ENCODE data around the gene RUFY3. TPM values are rescaled to one million over a fixed set of nuclear protein-coding genes. Genes with fewer than 3 reads are reported as not detected.

Gene RUFY3
- total RNA-seq, 1 donor from 2014 or later, result 43.2 TPM

DNA sequence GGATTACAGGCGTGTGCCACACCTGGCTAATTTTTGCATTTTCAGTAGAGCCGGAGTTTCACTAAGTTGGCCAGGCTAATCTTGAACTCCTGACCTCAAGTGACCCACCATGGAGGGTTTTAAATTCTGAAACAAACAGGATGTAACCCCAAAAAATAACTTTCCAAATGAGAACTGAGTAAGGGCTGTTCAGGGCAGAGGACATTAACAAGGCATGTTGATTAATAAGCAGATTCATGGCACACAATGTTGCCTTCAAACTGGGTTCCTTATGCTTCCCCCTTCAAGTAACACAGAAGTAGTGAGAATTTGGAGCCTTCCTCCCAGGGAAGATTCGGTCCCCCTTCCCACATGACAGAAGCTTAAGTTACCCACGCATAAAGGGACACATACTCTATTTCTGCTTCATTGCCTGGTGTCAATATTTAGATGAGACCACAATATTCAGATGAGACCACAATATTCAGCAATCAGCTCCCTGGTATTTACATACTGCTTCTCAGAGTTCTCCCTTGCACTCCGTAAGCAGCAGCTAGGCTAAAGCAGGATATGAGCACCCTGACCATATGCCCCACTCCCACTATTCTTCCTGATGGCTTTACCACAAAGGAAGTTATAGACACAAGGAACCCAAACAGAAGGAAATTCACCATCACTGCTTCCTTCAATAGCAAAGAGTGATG lies 96.5 kb downstream of the RUFY3 start:
- FAIRE-seq (no peak), DNase-seq (ENCODE audit: low read depth) (no peak)
- peaks cover 2% of the 10 kb centered on the region for H3K36me3 ChIP-seq (ENCODE audit: control insufficient read depth, insufficient read depth, low read length)
- H3K4me3 ChIP-seq (ENCODE audit: low read depth, low read length), result no peak overlapping the region
- TF ChIP-seq, protein P1, sequence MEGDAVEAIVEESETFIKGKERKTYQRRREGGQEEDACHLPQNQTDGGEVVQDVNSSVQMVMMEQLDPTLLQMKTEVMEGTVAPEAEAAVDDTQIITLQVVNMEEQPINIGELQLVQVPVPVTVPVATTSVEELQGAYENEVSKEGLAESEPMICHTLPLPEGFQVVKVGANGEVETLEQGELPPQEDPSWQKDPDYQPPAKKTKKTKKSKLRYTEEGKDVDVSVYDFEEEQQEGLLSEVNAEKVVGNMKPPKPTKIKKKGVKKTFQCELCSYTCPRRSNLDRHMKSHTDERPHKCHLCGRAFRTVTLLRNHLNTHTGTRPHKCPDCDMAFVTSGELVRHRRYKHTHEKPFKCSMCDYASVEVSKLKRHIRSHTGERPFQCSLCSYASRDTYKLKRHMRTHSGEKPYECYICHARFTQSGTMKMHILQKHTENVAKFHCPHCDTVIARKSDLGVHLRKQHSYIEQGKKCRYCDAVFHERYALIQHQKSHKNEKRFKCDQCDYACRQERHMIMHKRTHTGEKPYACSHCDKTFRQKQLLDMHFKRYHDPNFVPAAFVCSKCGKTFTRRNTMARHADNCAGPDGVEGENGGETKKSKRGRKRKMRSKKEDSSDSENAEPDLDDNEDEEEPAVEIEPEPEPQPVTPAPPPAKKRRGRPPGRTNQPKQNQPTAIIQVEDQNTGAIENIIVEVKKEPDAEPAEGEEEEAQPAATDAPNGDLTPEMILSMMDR (IDR thresholded peaks at IDR 0.05; ENCODE audit: insufficient read depth, low read length, severe bottlenecking), result no peak
- no peaks in the 10 kb centered on the region for H3K27me3 ChIP-seq (ENCODE audit: control insufficient read depth, insufficient read depth, low read length)

DNA sequence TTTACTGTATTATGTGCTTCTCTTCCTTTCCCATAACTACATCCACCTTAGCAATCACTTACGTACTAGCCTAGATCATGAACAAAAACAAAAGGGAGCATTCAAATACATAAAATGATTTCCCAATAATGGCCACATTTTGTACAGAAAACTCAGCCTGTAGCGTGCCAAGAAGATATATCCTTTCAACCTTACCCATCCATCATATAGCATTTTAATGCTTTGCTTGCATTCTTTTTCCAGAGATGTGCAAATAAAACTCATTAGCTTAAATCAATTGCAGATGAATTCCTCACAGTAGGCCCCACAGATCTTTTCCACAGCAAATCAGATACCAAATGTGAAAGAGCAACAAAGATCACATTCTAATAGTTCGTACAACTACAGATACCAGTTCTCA lies 97.2 kb downstream of the RUFY3 start:
- DNase-seq (ENCODE audit: low read depth) (no peak), FAIRE-seq (no peak)
- TF ChIP-seq, protein P1 (IDR thresholded peaks at IDR 0.05; ENCODE audit: insufficient read depth, low read length, severe bottlenecking), result no peak
- peaks cover 3% of the 10 kb centered on the region for H3K36me3 ChIP-seq (ENCODE audit: control insufficient read depth, insufficient read depth, low read length)
- no peaks in the 10 kb centered on the region for H3K27me3 ChIP-seq (ENCODE audit: control insufficient read depth, insufficient read depth, low read length)
- H3K4me3 ChIP-seq (ENCODE audit: low read depth, low read length), result no peak overlapping the region

DNA sequence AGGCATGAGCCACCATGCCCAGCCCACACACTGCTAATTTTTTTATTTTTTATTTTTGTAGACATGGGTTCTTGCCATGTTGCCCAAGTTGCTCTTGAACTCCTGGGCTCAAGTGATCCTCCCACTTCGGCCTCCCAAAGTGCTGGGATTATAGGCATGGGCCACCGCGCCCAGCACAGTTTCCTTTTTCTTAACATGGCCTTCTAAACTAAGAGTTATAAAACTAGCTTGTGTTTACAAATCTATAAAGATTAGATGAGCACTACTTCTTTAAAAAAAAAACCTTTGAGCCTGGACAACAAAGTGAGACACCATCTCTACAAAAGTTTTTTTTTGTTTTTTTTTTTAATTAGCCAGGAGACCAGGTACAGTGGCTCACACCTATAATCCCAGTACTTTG lies 107.3 kb downstream of the RUFY3 start:
- FAIRE-seq, result no peak
- Histone ChIP-seq H3K27me3 (ENCODE audit: control insufficient read depth, insufficient read depth, low read length) (no peaks in the 10 kb centered on the region), H3K4me3 (ENCODE audit: low read depth, low read length) (no peak overlapping the region), H3K36me3 (ENCODE audit: control insufficient read depth, insufficient read depth, low read length) (peaks cover 15% of the 10 kb centered on the region)
- TF ChIP-seq, protein P1 (IDR thresholded peaks at IDR 0.05; ENCODE audit: insufficient read depth, low read length, severe bottlenecking), result no peak
- DNase-seq (ENCODE audit: low read depth), result no peak

DNA sequence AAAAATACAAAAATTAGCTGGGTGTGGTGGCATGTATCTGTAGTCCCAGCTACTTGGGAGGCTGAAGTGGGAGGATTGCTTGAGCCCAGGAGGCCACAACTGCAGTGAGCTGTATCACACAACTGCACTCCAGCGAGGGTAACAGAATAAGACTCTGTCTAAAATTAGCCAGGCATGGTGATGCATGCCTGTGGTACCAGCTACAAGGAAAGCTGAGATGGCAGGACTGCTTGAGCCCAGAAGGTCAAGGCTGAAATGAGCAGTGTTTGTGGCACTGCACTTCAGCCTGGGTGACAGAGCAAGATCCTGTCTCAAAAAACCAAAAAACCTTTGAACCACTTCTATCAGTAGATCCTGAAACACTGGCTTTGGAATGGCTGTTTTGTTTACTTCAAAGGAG lies 107.7 kb downstream of the RUFY3 start:
- H3K27me3 ChIP-seq (ENCODE audit: control insufficient read depth, insufficient read depth, low read length), result no peaks in the 10 kb centered on the region
- peaks cover 15% of the 10 kb centered on the region for H3K36me3 ChIP-seq (ENCODE audit: control insufficient read depth, insufficient read depth, low read length)
- FAIRE-seq (no peak), DNase-seq (ENCODE audit: low read depth) (no peak)
- no peak overlapping the region for H3K4me3 ChIP-seq (ENCODE audit: low read depth, low read length)
- TF ChIP-seq, protein P1 (IDR thresholded peaks at IDR 0.05; ENCODE audit: insufficient read depth, low read length, severe bottlenecking), result no peak

DNA sequence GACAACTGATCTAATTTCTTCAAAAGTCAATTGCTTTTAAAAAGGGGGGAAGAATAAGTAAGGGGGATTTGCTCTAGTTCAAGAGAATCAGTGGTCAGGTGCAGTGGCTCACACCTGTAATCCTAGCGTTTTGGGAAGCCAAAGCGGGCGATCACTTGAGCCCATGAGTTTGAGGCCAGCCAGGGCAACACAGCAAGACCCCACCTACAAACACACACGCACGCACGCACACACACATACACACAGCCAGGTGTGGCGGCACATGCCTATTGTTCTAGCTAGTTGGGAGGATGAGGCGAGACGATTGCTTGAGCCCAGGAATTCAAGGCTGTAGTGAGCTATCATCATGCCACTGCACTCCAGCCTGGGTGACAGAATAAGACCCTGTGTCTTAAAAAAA lies 108.3 kb downstream of the RUFY3 start:
- Histone ChIP-seq H3K4me3 (ENCODE audit: low read depth, low read length) (no peak overlapping the region), H3K27me3 (ENCODE audit: control insufficient read depth, insufficient read depth, low read length) (no peaks in the 10 kb centered on the region), H3K36me3 (ENCODE audit: control insufficient read depth, insufficient read depth, low read length) (peaks cover 15% of the 10 kb centered on the region)
- FAIRE-seq (no peak), DNase-seq (ENCODE audit: low read depth) (no peak)
- TF ChIP-seq, protein P1 (IDR thresholded peaks at IDR 0.05; ENCODE audit: insufficient read depth, low read length, severe bottlenecking), result no peak

DNA sequence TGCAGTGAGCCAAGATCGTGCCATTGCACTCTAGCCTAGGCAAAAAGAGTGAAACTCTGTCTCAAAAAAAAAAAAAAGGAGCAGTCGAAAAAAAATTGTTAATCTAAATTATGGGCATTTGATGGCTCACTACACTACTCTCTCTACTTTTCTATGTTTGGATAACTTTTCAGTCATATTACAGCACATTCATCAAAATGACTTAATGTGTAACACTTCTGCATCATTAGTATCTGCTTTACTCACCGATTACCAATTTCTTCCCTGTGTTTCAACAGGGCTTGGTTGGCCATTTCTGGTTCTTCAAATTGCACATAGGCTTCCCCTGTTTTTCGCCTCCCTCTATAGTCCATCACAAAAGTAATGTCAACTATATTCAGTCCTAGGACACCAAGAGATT lies 109.5 kb downstream of the RUFY3 start:
- DNase-seq (ENCODE audit: low read depth), result no peak
- TF ChIP-seq, protein P1 (IDR thresholded peaks at IDR 0.05; ENCODE audit: insufficient read depth, low read length, severe bottlenecking), result no peak
- H3K27me3 ChIP-seq (ENCODE audit: control insufficient read depth, insufficient read depth, low read length), result no peaks in the 10 kb centered on the region
- no peak for FAIRE-seq
- no peak overlapping the region for H3K4me3 ChIP-seq (ENCODE audit: low read depth, low read length)
- H3K36me3 ChIP-seq (ENCODE audit: control insufficient read depth, insufficient read depth, low read length), result peaks cover 12% of the 10 kb centered on the region
